MM.1S (cell line): ENCODE results near the gene MORN4.

Source experiments
- DNase-seq: peaks from one replicate; pipeline ENCODE4 v3.0.0-alpha.2; 2015
- H2AFZ ChIP-seq: fragments of 300-600 bp; sonication (generic); 2 replicates; pipeline ENCODE4 v1.6.0; 2016; ENCODE audit warnings: antibody characterized with exemption, low read length
- H3F3A ChIP-seq: fragments of 300-600 bp; sonication (generic); 2 replicates; pipeline ENCODE4 v1.6.1; 2016; ENCODE audit warnings: mild to moderate bottlenecking, antibody characterized with exemption, low read length, moderate library complexity, mixed read lengths; ENCODE audit not compliant: insufficient read depth
- H3K27ac ChIP-seq: fragments of 300-600 bp; sonication (generic); 2 replicates; pipeline ENCODE4 v1.5.1; 2016; ENCODE audit warnings: mild to moderate bottlenecking, low read length
- H3K27me3 ChIP-seq: fragments of 300-600 bp; sonication (generic); replicated peaks from 2 replicates; pipeline ENCODE4 v1.6.0; 2016; ENCODE audit warnings: low read length; ENCODE audit not compliant: insufficient read depth
- H3K36me3 ChIP-seq: fragments of 300-600 bp; sonication (generic); replicated peaks from 2 replicates; pipeline ENCODE4 v1.6.1; 2016; ENCODE audit warnings: mild to moderate bottlenecking, low read length, mixed read lengths; ENCODE audit not compliant: insufficient read depth
- H3K4me1 ChIP-seq: fragments of 300-600 bp; sonication (generic); 2 replicates; pipeline ENCODE4 v1.6.1; 2016; ENCODE audit warnings: low read length, mixed read lengths
- H3K4me2 ChIP-seq: fragments of 300-600 bp; sonication (generic); 2 replicates; pipeline ENCODE4 v1.6.0; 2016; ENCODE audit warnings: low read depth, low read length
- H3K4me3 ChIP-seq: fragments of 300-600 bp; sonication (generic); 2 replicates; pipeline ENCODE4 v1.5.1; 2016; ENCODE audit warnings: low read length, mixed read lengths
- H3K79me2 ChIP-seq: fragments of 300-600 bp; sonication (generic); 2 replicates; pipeline ENCODE4 v1.6.1; 2016; ENCODE audit warnings: mixed run types, low read length, mixed read lengths
- H3K9ac ChIP-seq: fragments of 300-600 bp; sonication (generic); 2 replicates; pipeline ENCODE4 v1.6.1; 2016; ENCODE audit warnings: low read length, mixed read lengths
- H3K9me2 ChIP-seq: fragments of 300-600 bp; sonication (generic); replicated peaks from 2 replicates; pipeline ENCODE4 v1.6.1; 2016; ENCODE audit warnings: mild to moderate bottlenecking, low read length, mixed read lengths; ENCODE audit not compliant: insufficient read depth
- H3K9me3 ChIP-seq: fragments of 300-600 bp; sonication (generic); replicated peaks from 2 replicates; pipeline ENCODE4 v1.6.1; 2016; ENCODE audit warnings: mild to moderate bottlenecking, low read length, mixed read lengths; ENCODE audit not compliant: insufficient read depth
- H4K20me1 ChIP-seq: fragments of 300-600 bp; sonication (generic); 2 replicates; pipeline ENCODE4 v1.6.1; 2016; ENCODE audit warnings: mild to moderate bottlenecking, low read length, moderate library complexity, mixed read lengths; ENCODE audit not compliant: insufficient read depth
- CTCF ChIP-seq: fragments of 300-600 bp; sonication (generic); IDR thresholded peaks from 2 replicates; pipeline ENCODE4 v1.5.1; 2016; ENCODE audit warnings: antibody characterized with exemption, low read length, mixed read lengths
- EZH2 ChIP-seq: fragments of 300-600 bp; sonication (generic); optimal IDR thresholded peaks from 2 replicates; pipeline ENCODE3; 2017; ENCODE audit warnings: low read depth, mild to moderate bottlenecking, antibody characterized with exemption, low read length, mixed read lengths
- EZH2phosphoT487 ChIP-seq: fragments of 300-600 bp; sonication (generic); IDR thresholded peaks from 2 replicates; pipeline ENCODE4 v1.6.1; 2018; ENCODE audit warnings: antibody characterized with exemption, low read length

The MORN4 gene

GRCh38 chr10:97669571-97669970 lies 36.3 kb upstream of the MORN4 start:
- no peaks in the 10 kb centered on the region for H3K27me3 ChIP-seq
- H3K9ac ChIP-seq = no peak overlapping the region
- H3K27ac ChIP-seq = no peak overlapping the region
- H2AFZ ChIP-seq = no peak overlapping the region
- H3K4me1 ChIP-seq = no peaks in the 10 kb centered on the region
- TF ChIP-seq EZH2phosphoT487 (no peak), EZH2 (no peak), CTCF (no peak)
- H3K79me2 ChIP-seq = no peaks in the 10 kb centered on the region
- no peaks in the 10 kb centered on the region for H4K20me1 ChIP-seq
- no peaks in the 10 kb centered on the region for H3F3A ChIP-seq
- H3K9me3 ChIP-seq = no peaks in the 10 kb centered on the region
- no peak overlapping the region for H3K4me2 ChIP-seq
- H3K4me3 ChIP-seq = no peak overlapping the region
- H3K9me2 ChIP-seq = no peaks in the 10 kb centered on the region
- no peak for DNase-seq
- no peaks in the 10 kb centered on the region for H3K36me3 ChIP-seq

GRCh38 chr10:97667463-97667862 lies 34.2 kb upstream of the MORN4 start:
- TF ChIP-seq EZH2phosphoT487 (no peak), CTCF (no peak), EZH2 (no peak)
- Histone ChIP-seq H3K9me3 (no peaks in the 10 kb centered on the region), H3K36me3 (no peaks in the 10 kb centered on the region), H3K4me1 (no peaks in the 10 kb centered on the region), H3K9me2 (no peaks in the 10 kb centered on the region), H4K20me1 (no peaks in the 10 kb centered on the region), H3F3A (no peaks in the 10 kb centered on the region), H3K4me3 (no peak overlapping the region), H3K4me2 (no peak overlapping the region), H3K79me2 (no peaks in the 10 kb centered on the region), H3K27ac (no peak overlapping the region), H3K9ac (no peak overlapping the region), H3K27me3 (no peaks in the 10 kb centered on the region), H2AFZ (no peak overlapping the region)
- no peak for DNase-seq

- H3K4me3 ChIP-seq = no peak overlapping the region
- H3K9ac ChIP-seq = no peak overlapping the region
- no peak overlapping the region for H3K4me2 ChIP-seq
- TF ChIP-seq CTCF (no peak), EZH2 (no peak), EZH2phosphoT487 (no peak)
- no peaks in the 10 kb centered on the region for H3K79me2 ChIP-seq
- H3K27ac ChIP-seq = no peak overlapping the region
- DNase-seq = no peak
- no peaks in the 10 kb centered on the region for H3K4me1 ChIP-seq
- no peaks in the 10 kb centered on the region for H3K9me3 ChIP-seq
- no peaks in the 10 kb centered on the region for H3K36me3 ChIP-seq
- no peaks in the 10 kb centered on the region for H4K20me1 ChIP-seq
- no peaks in the 10 kb centered on the region for H3K27me3 ChIP-seq
- H2AFZ ChIP-seq = no peak overlapping the region
- H3F3A ChIP-seq = no peaks in the 10 kb centered on the region
- no peaks in the 10 kb centered on the region for H3K9me2 ChIP-seq
These were observed 33.7 kb upstream of the MORN4 start for GRCh38 chr10:97666992-97667391.
